Ishikawa (cell line): ENCODE data around the gene SPDYE3.

Source experiments
- CEBPB ChIP-seq: IDR thresholded peaks from 2 replicates; pipeline ENCODE4 v1.6.1; 2012
- MAX ChIP-seq: IDR thresholded peaks from 2 replicates; pipeline ENCODE4 v1.6.1; 2012
- RAD21 ChIP-seq: IDR thresholded peaks from 2 replicates; pipeline ENCODE4 v1.6.1; 2012; ENCODE audit warnings: low read depth
- REST ChIP-seq: IDR thresholded peaks from 2 replicates; pipeline ENCODE4 v1.6.1; 2012; ENCODE audit warnings: low read depth, mild to moderate bottlenecking
- TEAD4 ChIP-seq: IDR thresholded peaks from 2 replicates; pipeline ENCODE4 v1.6.1; 2012
- USF1 ChIP-seq: IDR thresholded peaks from 2 replicates; pipeline ENCODE4 v1.6.1; 2012
- ZBTB7A ChIP-seq: IDR thresholded peaks from 2 replicates; pipeline ENCODE4 v1.6.1; 2012; ENCODE audit warnings: low read depth

- no peak for TF ChIP-seq REST
- TF ChIP-seq TEAD4 = no peak
- TF ChIP-seq ZBTB7A = no peak
- no peak for TF ChIP-seq MAX
- no peak for TF ChIP-seq RAD21
- no peak for TF ChIP-seq USF1
- TF ChIP-seq CEBPB = no peak
Measured at GRCh38 chr7:100367251-100367620, 59.7 kb downstream of the SPDYE3 start.
